ENCODE measurements around the gene TRMT6.

Gene TRMT6

DNA sequence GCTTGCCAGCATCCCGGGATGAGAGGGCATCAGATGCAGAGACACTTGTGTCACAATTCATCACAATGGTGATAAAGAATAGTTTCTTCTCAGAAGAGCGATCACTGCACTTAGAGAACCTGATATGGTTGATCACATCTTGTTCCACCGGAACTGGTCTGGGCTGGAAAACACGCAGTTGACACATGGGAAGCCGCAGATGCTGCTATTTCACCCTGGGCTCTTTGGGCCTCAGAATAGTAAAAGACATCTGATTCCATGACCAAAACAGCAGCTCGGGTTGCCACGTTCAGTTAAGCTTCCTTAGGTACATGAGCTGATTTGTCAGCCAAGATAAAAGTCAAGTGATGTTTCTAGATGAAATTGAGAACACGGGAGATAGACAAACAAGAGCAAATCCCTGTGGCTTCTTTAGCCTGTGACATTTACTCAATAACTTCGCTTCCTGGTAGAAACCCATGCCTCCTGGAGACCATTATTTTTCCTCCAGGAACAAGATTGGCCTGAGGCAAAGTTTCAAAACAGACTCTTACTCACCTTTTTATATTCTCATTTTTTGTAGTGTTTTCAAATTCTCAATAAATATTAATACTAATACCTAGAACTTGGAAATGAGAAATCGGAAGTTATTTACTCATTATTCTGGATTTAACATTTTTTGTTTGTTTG lies 59.4 kb downstream of the TRMT6 start:
- Histone ChIP-seq H3K27ac (ENCODE audit: low read length) (no peak overlapping the region), H3K4me3 (ENCODE audit: low read depth in 1 of 2, low read length in 2 of 2) (no peak overlapping the region), H3K9me3 (ENCODE audit: insufficient read depth, low read length, severe bottlenecking) (no peaks in the 10 kb centered on the region), H3K79me2 (ENCODE audit: insufficient read depth, low read length) (no peaks in the 10 kb centered on the region), H3K4me1 (ENCODE audit: insufficient read depth, low read length) (no peaks in the 10 kb centered on the region), H3K4me2 (ENCODE audit: insufficient read depth, low read length) (no peak overlapping the region), H3K9ac (ENCODE audit: low read depth, low read length) (no peak overlapping the region), H2AFZ (ENCODE audit: low read depth, low read length) (no peak overlapping the region), H3K27me3 (ENCODE audit: insufficient read depth, low read length, poor library complexity) (peaks cover 14% of the 10 kb centered on the region), H4K20me1 (ENCODE audit: insufficient read depth, low read length) (no peaks in the 10 kb centered on the region), H3K36me3 (ENCODE audit: insufficient read depth, low read length) (no peaks in the 10 kb centered on the region)
- ATAC-seq (ENCODE audit: insufficient read depth, low read depth) (no peak), DNase-seq (no peak)
- TF ChIP-seq EZH2 (IDR thresholded peaks at IDR 0.05; ENCODE audit: borderline replicate concordance, low read depth, low read length, severe bottlenecking), result no peak
- TF ChIP-seq, protein P1, sequence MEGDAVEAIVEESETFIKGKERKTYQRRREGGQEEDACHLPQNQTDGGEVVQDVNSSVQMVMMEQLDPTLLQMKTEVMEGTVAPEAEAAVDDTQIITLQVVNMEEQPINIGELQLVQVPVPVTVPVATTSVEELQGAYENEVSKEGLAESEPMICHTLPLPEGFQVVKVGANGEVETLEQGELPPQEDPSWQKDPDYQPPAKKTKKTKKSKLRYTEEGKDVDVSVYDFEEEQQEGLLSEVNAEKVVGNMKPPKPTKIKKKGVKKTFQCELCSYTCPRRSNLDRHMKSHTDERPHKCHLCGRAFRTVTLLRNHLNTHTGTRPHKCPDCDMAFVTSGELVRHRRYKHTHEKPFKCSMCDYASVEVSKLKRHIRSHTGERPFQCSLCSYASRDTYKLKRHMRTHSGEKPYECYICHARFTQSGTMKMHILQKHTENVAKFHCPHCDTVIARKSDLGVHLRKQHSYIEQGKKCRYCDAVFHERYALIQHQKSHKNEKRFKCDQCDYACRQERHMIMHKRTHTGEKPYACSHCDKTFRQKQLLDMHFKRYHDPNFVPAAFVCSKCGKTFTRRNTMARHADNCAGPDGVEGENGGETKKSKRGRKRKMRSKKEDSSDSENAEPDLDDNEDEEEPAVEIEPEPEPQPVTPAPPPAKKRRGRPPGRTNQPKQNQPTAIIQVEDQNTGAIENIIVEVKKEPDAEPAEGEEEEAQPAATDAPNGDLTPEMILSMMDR (IDR thresholded peaks at IDR 0.05; ENCODE audit: borderline replicate concordance, extremely low read depth, low read length, poor library complexity, severe bottlenecking), result no peak

DNA sequence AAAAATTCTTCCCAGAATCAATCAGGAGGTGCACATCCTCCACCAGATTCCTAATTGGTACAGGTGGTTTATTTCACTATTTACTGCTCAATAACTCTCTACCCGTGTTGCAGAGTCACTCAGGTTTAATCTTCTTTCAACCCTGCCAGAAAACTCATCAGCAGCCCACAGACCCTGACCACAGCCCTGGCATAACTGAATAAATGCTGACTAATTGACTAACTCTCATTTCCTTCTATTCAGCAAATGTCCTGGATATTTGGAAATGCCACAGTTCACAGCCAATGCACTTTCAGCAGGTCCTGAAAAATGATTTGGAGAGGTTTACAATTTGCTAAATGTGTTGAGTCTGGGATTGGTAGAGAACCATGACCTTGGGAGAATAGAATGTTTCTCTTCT lies 62.3 kb downstream of the TRMT6 start:
- Histone ChIP-seq H3K27ac (ENCODE audit: low read length) (no peak overlapping the region), H3K27me3 (ENCODE audit: insufficient read depth, low read length, poor library complexity) (peaks cover 24% of the 10 kb centered on the region), H2AFZ (ENCODE audit: low read depth, low read length) (no peak overlapping the region), H3K4me3 (ENCODE audit: low read depth in 1 of 2, low read length in 2 of 2) (no peak overlapping the region), H3K36me3 (ENCODE audit: insufficient read depth, low read length) (no peaks in the 10 kb centered on the region), H3K9ac (ENCODE audit: low read depth, low read length) (no peak overlapping the region), H3K4me2 (ENCODE audit: insufficient read depth, low read length) (no peak overlapping the region), H4K20me1 (ENCODE audit: insufficient read depth, low read length) (no peaks in the 10 kb centered on the region), H3K9me3 (ENCODE audit: insufficient read depth, low read length, severe bottlenecking) (no peaks in the 10 kb centered on the region), H3K79me2 (ENCODE audit: insufficient read depth, low read length) (no peaks in the 10 kb centered on the region), H3K4me1 (ENCODE audit: insufficient read depth, low read length) (no peaks in the 10 kb centered on the region)
- no peak for ATAC-seq (ENCODE audit: insufficient read depth, low read depth)
- no peak for DNase-seq
- TF ChIP-seq, protein P1 (IDR thresholded peaks at IDR 0.05; ENCODE audit: borderline replicate concordance, extremely low read depth, low read length, poor library complexity, severe bottlenecking), result no peak
- TF ChIP-seq EZH2 (IDR thresholded peaks at IDR 0.05; ENCODE audit: borderline replicate concordance, low read depth, low read length, severe bottlenecking), result no peak

DNA sequence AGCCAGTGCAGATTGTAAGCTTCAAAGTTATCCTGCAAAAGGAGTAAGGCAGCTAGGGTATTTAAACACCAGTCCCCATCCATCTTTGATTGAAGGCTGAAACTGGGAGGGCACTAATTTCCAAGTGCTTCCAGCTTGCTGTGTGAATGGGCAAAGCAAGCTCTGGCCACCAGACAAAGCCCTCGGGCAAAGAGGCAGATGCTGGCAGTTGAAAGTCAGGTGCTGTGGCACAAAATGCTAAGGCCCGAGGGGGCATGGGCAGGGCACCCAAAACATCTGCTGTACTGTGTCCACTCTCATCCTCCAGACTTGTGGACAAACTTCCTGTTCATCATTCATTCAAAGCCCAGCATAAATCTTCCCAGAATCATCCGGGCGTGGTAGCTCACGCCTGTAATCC lies 62.9 kb downstream of the TRMT6 start:
- H3K9ac ChIP-seq (ENCODE audit: low read depth, low read length), result no peak overlapping the region
- no peak for ATAC-seq (ENCODE audit: insufficient read depth, low read depth)
- no peak overlapping the region for H2AFZ ChIP-seq (ENCODE audit: low read depth, low read length)
- H3K9me3 ChIP-seq (ENCODE audit: insufficient read depth, low read length, severe bottlenecking), result no peaks in the 10 kb centered on the region
- H3K4me3 ChIP-seq (ENCODE audit: low read depth in 1 of 2, low read length in 2 of 2), result no peak overlapping the region
- H3K36me3 ChIP-seq (ENCODE audit: insufficient read depth, low read length), result no peaks in the 10 kb centered on the region
- no peak for DNase-seq
- peaks cover 27% of the 10 kb centered on the region for H3K27me3 ChIP-seq (ENCODE audit: insufficient read depth, low read length, poor library complexity)
- no peaks in the 10 kb centered on the region for H4K20me1 ChIP-seq (ENCODE audit: insufficient read depth, low read length)
- no peaks in the 10 kb centered on the region for H3K79me2 ChIP-seq (ENCODE audit: insufficient read depth, low read length)
- no peak for TF ChIP-seq EZH2 (IDR thresholded peaks at IDR 0.05; ENCODE audit: borderline replicate concordance, low read depth, low read length, severe bottlenecking)
- TF ChIP-seq, protein P1 (IDR thresholded peaks at IDR 0.05; ENCODE audit: borderline replicate concordance, extremely low read depth, low read length, poor library complexity, severe bottlenecking), result no peak
- no peaks in the 10 kb centered on the region for H3K4me1 ChIP-seq (ENCODE audit: insufficient read depth, low read length)
- H3K27ac ChIP-seq (ENCODE audit: low read length), result no peak overlapping the region
- H3K4me2 ChIP-seq (ENCODE audit: insufficient read depth, low read length), result no peak overlapping the region
